GM18502 (cell line): Measurements from ENCODE around the gene EMP3.
"Not testable (repeated sequence)": the region's sequence is repeated elsewhere in the genome, so short reads cannot be mapped to it uniquely, and the experiment has no call there.

Source experiments
- ATAC-seq: cut with Tn5 transposase; IDR thresholded peaks from one replicate; pipeline ENCODE4 v1.9.1; 2021; ENCODE audit warnings: mild to moderate bottlenecking; ENCODE audit not compliant: unreplicated experiment, poor library complexity

EMP3 gene

GRCh38 chr19:48370955-48371354, 45.6 kb downstream of the EMP3 start:
- ATAC-seq: no peak

- ATAC-seq: no peak
These were observed 46.0 kb downstream of the EMP3 start for GRCh38 chr19:48371367-48371766.

GRCh38 chr19:48371771-48372170, 46.4 kb downstream of the EMP3 start:
- ATAC-seq: not testable (repeated sequence)

GRCh38 chr19:48372904-48373303, 47.6 kb downstream of the EMP3 start:
- no peak for ATAC-seq

GRCh38 chr19:48373567-48373966, 48.2 kb downstream of the EMP3 start:
- ATAC-seq: no peak

- no peak for ATAC-seq
These were observed 52.8 kb downstream of the EMP3 start for GRCh38 chr19:48378194-48378570.

GRCh38 chr19:48379058-48379457, 53.7 kb downstream of the EMP3 start:
- no peak for ATAC-seq
